ENCODE results near the gene GLB1L3.

DNA sequence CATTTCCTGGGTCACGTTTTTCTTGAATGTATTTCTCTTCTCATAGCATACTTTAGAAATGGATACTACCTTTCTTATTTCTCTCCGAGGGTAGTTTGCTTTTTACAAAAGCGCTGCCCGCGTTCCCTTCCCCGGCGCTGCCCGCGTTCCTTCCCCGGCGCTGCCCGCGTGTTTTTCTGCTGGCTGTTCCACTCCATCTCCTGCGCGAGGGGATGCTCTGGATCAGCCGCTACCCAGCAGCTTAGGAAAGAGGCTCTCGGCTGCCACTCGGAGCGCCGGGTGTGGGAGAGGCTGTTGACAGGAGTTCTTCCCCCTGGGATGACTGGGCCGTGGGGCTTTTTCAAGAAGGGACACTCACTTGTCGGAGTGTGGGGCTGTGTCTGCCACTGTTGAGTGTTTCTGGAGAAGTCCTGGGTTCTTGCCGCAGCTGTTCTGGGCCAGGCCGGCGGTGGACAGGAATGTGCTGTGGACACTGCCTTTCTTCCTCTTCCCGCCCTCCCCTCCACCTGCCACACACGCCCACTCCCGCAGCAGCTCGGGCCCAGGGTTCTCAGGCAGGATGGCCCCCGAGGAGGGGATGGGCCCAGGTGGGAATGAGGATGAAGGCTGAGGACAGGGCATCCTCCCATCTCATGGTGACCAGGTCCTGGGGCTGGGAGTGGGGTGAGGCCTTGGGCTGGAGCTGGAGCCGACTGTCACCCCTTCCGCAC, 86.2 kb downstream of the GLB1L3 start:
- TF ChIP-seq, protein P1, sequence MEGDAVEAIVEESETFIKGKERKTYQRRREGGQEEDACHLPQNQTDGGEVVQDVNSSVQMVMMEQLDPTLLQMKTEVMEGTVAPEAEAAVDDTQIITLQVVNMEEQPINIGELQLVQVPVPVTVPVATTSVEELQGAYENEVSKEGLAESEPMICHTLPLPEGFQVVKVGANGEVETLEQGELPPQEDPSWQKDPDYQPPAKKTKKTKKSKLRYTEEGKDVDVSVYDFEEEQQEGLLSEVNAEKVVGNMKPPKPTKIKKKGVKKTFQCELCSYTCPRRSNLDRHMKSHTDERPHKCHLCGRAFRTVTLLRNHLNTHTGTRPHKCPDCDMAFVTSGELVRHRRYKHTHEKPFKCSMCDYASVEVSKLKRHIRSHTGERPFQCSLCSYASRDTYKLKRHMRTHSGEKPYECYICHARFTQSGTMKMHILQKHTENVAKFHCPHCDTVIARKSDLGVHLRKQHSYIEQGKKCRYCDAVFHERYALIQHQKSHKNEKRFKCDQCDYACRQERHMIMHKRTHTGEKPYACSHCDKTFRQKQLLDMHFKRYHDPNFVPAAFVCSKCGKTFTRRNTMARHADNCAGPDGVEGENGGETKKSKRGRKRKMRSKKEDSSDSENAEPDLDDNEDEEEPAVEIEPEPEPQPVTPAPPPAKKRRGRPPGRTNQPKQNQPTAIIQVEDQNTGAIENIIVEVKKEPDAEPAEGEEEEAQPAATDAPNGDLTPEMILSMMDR (IDR thresholded peaks at IDR 0.05) = no peak
- TF ChIP-seq POLR2AphosphoS5 (IDR thresholded peaks at IDR 0.05) = no peak
